HL-60 (cell line): ENCODE results near the gene SOBP.

Source experiments
- TF ChIP-seq, protein P1 (sequence below): IDR thresholded peaks from one replicate; pipeline ENCODE4 v1.5.1; 2011; ENCODE audit warnings: low read length, control low read depth, inconsistent platforms; ENCODE audit not compliant: insufficient read depth
- TF ChIP-seq, protein P2 (sequence below): IDR thresholded peaks from 2 replicates; pipeline ENCODE4 v1.6.1; 2012; ENCODE audit warnings: low read depth; ENCODE audit not compliant: insufficient replicate concordance

DNA sequence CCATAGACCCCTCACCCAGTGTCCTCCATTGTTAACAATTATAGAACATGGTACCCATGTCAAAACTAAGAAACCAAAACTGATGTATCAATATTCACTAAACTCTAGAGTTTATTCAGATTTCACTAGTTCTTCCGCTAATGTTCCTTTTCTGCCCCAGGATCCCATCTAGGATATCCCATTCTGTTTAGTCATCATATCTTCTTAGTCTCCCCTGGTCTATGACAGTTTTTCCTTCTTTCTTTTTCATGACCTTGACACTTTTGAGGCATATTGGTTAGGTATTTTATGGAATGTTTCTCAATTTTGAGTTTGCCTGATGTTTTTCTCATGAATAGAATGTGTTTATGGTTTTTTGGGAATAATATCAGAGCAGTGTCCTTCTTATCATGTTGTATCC, 187.5 kb downstream of the SOBP start:
- TF ChIP-seq, protein P1, sequence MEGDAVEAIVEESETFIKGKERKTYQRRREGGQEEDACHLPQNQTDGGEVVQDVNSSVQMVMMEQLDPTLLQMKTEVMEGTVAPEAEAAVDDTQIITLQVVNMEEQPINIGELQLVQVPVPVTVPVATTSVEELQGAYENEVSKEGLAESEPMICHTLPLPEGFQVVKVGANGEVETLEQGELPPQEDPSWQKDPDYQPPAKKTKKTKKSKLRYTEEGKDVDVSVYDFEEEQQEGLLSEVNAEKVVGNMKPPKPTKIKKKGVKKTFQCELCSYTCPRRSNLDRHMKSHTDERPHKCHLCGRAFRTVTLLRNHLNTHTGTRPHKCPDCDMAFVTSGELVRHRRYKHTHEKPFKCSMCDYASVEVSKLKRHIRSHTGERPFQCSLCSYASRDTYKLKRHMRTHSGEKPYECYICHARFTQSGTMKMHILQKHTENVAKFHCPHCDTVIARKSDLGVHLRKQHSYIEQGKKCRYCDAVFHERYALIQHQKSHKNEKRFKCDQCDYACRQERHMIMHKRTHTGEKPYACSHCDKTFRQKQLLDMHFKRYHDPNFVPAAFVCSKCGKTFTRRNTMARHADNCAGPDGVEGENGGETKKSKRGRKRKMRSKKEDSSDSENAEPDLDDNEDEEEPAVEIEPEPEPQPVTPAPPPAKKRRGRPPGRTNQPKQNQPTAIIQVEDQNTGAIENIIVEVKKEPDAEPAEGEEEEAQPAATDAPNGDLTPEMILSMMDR = no peak
- TF ChIP-seq, protein P2, sequence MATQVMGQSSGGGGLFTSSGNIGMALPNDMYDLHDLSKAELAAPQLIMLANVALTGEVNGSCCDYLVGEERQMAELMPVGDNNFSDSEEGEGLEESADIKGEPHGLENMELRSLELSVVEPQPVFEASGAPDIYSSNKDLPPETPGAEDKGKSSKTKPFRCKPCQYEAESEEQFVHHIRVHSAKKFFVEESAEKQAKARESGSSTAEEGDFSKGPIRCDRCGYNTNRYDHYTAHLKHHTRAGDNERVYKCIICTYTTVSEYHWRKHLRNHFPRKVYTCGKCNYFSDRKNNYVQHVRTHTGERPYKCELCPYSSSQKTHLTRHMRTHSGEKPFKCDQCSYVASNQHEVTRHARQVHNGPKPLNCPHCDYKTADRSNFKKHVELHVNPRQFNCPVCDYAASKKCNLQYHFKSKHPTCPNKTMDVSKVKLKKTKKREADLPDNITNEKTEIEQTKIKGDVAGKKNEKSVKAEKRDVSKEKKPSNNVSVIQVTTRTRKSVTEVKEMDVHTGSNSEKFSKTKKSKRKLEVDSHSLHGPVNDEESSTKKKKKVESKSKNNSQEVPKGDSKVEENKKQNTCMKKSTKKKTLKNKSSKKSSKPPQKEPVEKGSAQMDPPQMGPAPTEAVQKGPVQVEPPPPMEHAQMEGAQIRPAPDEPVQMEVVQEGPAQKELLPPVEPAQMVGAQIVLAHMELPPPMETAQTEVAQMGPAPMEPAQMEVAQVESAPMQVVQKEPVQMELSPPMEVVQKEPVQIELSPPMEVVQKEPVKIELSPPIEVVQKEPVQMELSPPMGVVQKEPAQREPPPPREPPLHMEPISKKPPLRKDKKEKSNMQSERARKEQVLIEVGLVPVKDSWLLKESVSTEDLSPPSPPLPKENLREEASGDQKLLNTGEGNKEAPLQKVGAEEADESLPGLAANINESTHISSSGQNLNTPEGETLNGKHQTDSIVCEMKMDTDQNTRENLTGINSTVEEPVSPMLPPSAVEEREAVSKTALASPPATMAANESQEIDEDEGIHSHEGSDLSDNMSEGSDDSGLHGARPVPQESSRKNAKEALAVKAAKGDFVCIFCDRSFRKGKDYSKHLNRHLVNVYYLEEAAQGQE = no peak
